Kidney (tissue), 14 donors: ENCODE measurements around the gene RIN3. TPM values are rescaled to one million over a fixed set of nuclear protein-coding genes. Genes with fewer than 3 reads are reported as not detected.

ENCODE experiments used
- DNase-seq, 5 donors: peaks; one replicate each; pipeline ENCODE4 v3.0.0-alpha.2; 2013 to 2020
- FAIRE-seq: peaks from 2 replicates; lab custom pipeline; 2012; peaks lifted over from hg19 to GRCh38; lab: Jason Lieb, UNC
- H3K27ac ChIP-seq, 2 donors: one replicate each; pipeline ENCODE4 v1.7.0; 2013; ENCODE audit warnings: low read depth in 2 of 2, low read length in 2 of 2, inconsistent platforms in 1 of 2
- H3K27me3 ChIP-seq: one replicate; pipeline ENCODE4 v1.7.1; 2013; ENCODE audit warnings: low read length, inconsistent platforms; ENCODE audit not compliant: control insufficient read depth, insufficient read depth
- H3K36me3 ChIP-seq, 3 donors: one replicate each; pipeline versions ENCODE4 v1.7.0 to v1.7.1; 2013; ENCODE audit warnings: low read length in 3 of 3, control low read depth in 1 of 3, inconsistent platforms in 1 of 3; ENCODE audit not compliant: insufficient read depth in 3 of 3, control insufficient read depth in 2 of 3
- H3K4me1 ChIP-seq, 3 donors: one replicate each; pipeline versions ENCODE4 v1.7.0 to v1.7.1; 2013; ENCODE audit warnings: low read length in 3 of 3, inconsistent platforms in 1 of 3, low read depth in 1 of 3; ENCODE audit not compliant: control insufficient read depth in 2 of 3, insufficient read depth in 2 of 3
- H3K4me3 ChIP-seq, 3 donors: one replicate each; pipeline versions ENCODE4 v1.7.0 to v1.8.1; 2013; ENCODE audit warnings: low read length in 3 of 3, control low read depth in 1 of 3, inconsistent platforms in 1 of 3
- H3K9ac ChIP-seq, 3 donors: one replicate each; pipeline versions ENCODE4 v1.7.0 to v1.7.1; 2013; ENCODE audit warnings: low read length in 3 of 3, control low read depth in 1 of 3, inconsistent platforms in 1 of 3
- H3K9me3 ChIP-seq, 3 donors: one replicate each; pipeline versions ENCODE4 v1.7.0 to v1.7.1; 2013; ENCODE audit warnings: low read length in 3 of 3, control low read depth in 1 of 3, inconsistent platforms in 1 of 3; ENCODE audit not compliant: control insufficient read depth in 2 of 3, insufficient read depth in 1 of 3
- CTCF ChIP-seq: IDR thresholded peaks from 3 replicates; pipeline ENCODE4 v1.5.1; 2012; ENCODE audit warnings: mild to moderate bottlenecking, moderate library complexity, borderline replicate concordance; ENCODE audit not compliant: insufficient read depth; ENCODE audit errors: extremely low read depth
- intact Hi-C: fragments of 100-400 bp; cut with DNase I; formaldehyde crosslinking; loops from one replicate; pipeline ENCODE4 v1.11.1; 2022
- polyA plus RNA-seq: library from polyadenylated mRNA; stranded (reverse); fragments of 350-450 nt; fragmentation: Illumina TruSeq; extraction: RNeasy Lipid Tissue Mini Kit (QIAGEN cat#74804); gene quantifications from one replicate; pipeline ENCODE4 v1.2.3, GENCODE V29; 2014; ENCODE audit warnings: low read depth, low replicate concordance; ENCODE audit not compliant: insufficient read depth
- total RNA-seq: library from RNA; stranded (reverse); fragmentation: NEBNext Ultra II Directional; extraction: Animal tissue kit (Norgen Biotek cat#: 25700); gene quantifications from one replicate; pipeline ENCODE4 v1.2.1, GENCODE V29; 2021
- donor health status: control.
- donor health status: control.
- donor health status: control.
- donor health status: control.
- donor health status: control.
- donor health status: DM: yes; HTN: yes; CAD: no.
- donor health status: Normal renal cell carcinoma (clear cell type).

Gene RIN3
- total and polyA plus RNA-seq, 2 donors from 2014 or later: 7.1 to 30.4 TPM

- intact Hi-C loops: no loop called here
- Histone ChIP-seq H3K9ac (no peak overlapping the region), H3K4me3 (no peak overlapping the region), H3K27ac (no peak overlapping the region), H3K9me3 (no peaks in the 10 kb centered on the region), H3K36me3 (peaks cover 0 to 2% (median 0%) of the 10 kb centered on the region in 3 donors), H3K27me3 (no peaks in the 10 kb centered on the region), H3K4me1 (no peaks in the 10 kb centered on the region)
- DNase-seq (peak in 1 of 5 donors; percentile 74), FAIRE-seq (no peak)
- no peak for TF ChIP-seq CTCF
These were observed 172.9 kb downstream of the RIN3 start for GRCh38 chr14:92686411-92686899.

GRCh38 chr14:92686900-92687427, 173.4 kb downstream of the RIN3 start:
- peak; percentile 79 to 91 (median 85) for DNase-seq
- Histone ChIP-seq H3K9ac (no peak overlapping the region), H3K27ac (no peak overlapping the region), H3K27me3 (no peaks in the 10 kb centered on the region), H3K36me3 (peaks cover 0 to 2% (median 0%) of the 10 kb centered on the region in 3 donors), H3K9me3 (no peaks in the 10 kb centered on the region), H3K4me3 (peak overlapping the region in 1 of 3 donors; percentile 29), H3K4me1 (no peaks in the 10 kb centered on the region)
- no peak for FAIRE-seq
- intact Hi-C loops: no loop called here
- TF ChIP-seq CTCF: peak; percentile 97

- FAIRE-seq (no peak), DNase-seq (peak; percentile 48 to 81 (median 66))
- intact Hi-C loops: no loop called here
- Histone ChIP-seq H3K4me3 (peak overlapping the region in 1 of 3 donors; percentile 17), H3K4me1 (peaks cover 0 to 2% (median 0%) of the 10 kb centered on the region in 3 donors), H3K36me3 (no peaks in the 10 kb centered on the region), H3K27ac (no peak overlapping the region), H3K9me3 (no peaks in the 10 kb centered on the region), H3K9ac (no peak overlapping the region), H3K27me3 (no peaks in the 10 kb centered on the region)
- no peak for TF ChIP-seq CTCF
These were observed 174.3 kb downstream of the RIN3 start for GRCh38 chr14:92687681-92688433.
